Vagina (tissue), 2 donors: ENCODE measurements around the gene AMZ1.

Experiments
- CTCF ChIP-seq, 3 experiments: fragments of 450-650 bp in 2 of 3; fragments of 200-600 bp in 1 of 3; sonication (generic) in 1 of 3; IDR thresholded peaks; one replicate each; pipeline ENCODE4 v1.5.1; 2017 to 2019; ENCODE audit warnings: antibody characterized with exemption in 3 of 3, mild to moderate bottlenecking in 2 of 3, moderate library complexity in 2 of 3
- POLR2A ChIP-seq, 2 donors: fragments of 450-650 bp; IDR thresholded peaks; one replicate each; pipeline ENCODE4 v1.6.1; 2017; ENCODE audit warnings: antibody characterized with exemption in 2 of 2, mild to moderate bottlenecking in 2 of 2, moderate library complexity in 2 of 2
- POLR2AphosphoS5 ChIP-seq, 2 donors: sonication (generic); formaldehyde crosslinking; IDR thresholded peaks; one replicate each; pipeline ENCODE4 v1.9.0; 2017; ENCODE audit warnings: antibody characterized with exemption in 2 of 2, mild to moderate bottlenecking in 2 of 2, low read depth in 1 of 2; ENCODE audit not compliant: insufficient read depth in 1 of 2

GRCh38 chr7:2710286-2710655 lies 22.3 kb downstream of the AMZ1 start:
- TF ChIP-seq POLR2AphosphoS5 (IDR thresholded peaks at IDR 0.05; ENCODE audit: insufficient read depth in 1 of 2, low read depth in 1 of 2): no peak
- no peak for TF ChIP-seq POLR2A (IDR thresholded peaks at IDR 0.05)
- no peak for TF ChIP-seq CTCF (IDR thresholded peaks at IDR 0.05)
